Astrocyte (in vitro differentiated cells and primary cell): Measurements from ENCODE around the gene EYS.

Experiments
- EZH2 ChIP-seq: IDR thresholded peaks from 2 replicates; pipeline ENCODE4 v1.6.1; 2012; ENCODE audit warnings: mild to moderate bottlenecking, low read length, inconsistent platforms; ENCODE audit not compliant: insufficient read depth
- TF ChIP-seq, protein P1 (sequence below): IDR thresholded peaks from 2 replicates; pipeline ENCODE4 v1.5.1; 2011; ENCODE audit warnings: low read depth, mild to moderate bottlenecking, inconsistent platforms, low read length, moderate library complexity; ENCODE audit not compliant: insufficient read depth

DNA sequence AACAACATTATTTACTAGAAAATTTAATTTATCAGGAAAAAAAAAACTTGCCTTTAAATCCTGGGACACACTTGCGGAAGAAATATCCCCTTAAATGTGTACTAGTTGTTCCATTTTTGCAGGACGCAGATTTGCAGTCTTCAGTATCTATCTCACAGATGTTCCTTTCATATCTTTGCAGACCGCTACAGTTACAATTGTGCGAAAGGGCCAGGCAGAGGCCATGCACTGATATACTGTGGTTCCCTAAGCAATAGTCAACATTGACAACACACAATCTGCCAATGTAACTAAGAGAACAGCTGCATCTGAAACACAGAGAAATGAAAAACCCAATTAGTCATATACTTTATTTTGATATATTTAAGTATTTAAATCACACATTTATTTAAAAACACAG lies 411.2 kb downstream of the EYS start:
- TF ChIP-seq, protein P1, sequence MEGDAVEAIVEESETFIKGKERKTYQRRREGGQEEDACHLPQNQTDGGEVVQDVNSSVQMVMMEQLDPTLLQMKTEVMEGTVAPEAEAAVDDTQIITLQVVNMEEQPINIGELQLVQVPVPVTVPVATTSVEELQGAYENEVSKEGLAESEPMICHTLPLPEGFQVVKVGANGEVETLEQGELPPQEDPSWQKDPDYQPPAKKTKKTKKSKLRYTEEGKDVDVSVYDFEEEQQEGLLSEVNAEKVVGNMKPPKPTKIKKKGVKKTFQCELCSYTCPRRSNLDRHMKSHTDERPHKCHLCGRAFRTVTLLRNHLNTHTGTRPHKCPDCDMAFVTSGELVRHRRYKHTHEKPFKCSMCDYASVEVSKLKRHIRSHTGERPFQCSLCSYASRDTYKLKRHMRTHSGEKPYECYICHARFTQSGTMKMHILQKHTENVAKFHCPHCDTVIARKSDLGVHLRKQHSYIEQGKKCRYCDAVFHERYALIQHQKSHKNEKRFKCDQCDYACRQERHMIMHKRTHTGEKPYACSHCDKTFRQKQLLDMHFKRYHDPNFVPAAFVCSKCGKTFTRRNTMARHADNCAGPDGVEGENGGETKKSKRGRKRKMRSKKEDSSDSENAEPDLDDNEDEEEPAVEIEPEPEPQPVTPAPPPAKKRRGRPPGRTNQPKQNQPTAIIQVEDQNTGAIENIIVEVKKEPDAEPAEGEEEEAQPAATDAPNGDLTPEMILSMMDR, result no peak
- TF ChIP-seq EZH2, result no peak
